HG03108 (cell line): Measurements from ENCODE around the gene WDR72.

ENCODE experiments used
- ATAC-seq: cut with Tn5 transposase; IDR thresholded peaks from one replicate; pipeline ENCODE4 v1.9.1; 2021; ENCODE audit warnings: moderate library complexity; ENCODE audit not compliant: unreplicated experiment

The WDR72 gene

DNA sequence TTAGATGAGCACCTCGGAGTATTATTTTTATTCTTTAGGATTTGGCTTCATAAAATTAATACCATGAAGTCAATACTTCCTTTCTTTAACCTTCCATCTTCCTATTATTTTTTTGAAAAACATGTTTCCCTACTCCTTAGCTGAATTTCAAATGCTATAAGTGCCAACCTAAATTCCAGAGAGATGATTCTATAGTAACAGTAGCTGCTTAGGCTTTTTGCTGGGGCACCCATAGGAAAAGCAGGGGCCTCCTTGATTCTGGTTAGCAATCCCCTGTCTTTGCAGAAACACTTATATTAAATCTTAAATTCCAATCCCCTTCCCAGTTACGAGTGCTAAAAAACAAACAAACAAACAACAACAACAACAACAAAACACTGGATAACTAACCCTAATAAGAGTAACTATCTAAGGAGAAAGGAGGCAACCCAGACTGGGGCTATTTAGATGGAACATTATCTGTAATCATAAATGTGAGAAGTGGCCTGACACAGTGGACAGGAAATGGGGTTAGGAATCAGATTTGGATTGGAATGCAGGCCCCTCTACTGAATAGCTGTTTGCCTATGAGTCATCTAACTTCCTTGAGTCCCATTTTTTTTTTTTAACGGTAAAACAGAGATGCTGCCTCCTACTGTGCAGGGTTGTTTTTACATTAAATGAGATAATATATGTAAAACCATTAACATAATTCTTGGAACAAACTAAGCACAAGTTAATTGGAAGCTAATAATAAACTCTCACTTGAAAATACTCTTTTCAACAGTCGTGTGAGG is 148.1 kb downstream of the WDR72 start:
- ATAC-seq = no peak

DNA sequence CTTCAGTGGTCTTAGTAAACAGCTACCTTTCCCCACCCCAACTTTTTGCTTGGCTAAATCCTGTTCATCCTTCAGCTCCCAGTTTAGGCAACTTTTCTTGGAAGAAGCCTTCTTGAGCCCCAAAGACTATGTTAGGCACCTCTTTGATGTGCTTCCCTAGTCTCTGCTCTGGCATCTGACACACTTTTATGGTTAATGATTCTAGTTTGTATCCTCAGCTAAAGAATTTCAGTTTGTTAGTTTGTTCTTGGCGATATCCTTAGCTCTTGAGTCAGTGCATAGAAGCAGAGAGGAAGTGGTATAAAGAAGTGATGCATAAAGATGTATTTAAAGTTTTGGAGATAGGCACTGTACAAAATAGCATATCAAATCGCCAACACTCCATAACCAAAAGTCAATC is 168.4 kb downstream of the WDR72 start:
- ATAC-seq = no peak

DNA sequence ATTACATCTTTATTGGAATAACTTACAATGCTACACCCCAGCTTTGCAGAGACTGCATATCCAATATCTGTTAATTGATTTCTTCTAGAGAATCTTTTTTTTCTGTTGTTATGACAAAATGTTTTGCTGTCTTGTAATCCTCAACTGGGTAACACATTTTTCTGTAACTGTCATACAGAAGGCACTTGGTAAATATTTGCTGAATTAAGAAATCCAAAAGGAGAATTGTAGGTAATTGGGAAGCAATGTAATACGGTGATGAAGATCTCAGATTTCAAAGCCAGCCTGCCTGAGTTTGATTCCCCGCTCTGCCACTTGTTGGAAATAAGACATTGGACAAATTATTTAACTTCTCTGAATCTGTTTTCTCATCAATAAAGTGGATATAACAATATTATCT is 169.1 kb downstream of the WDR72 start:
- no peak for ATAC-seq

DNA sequence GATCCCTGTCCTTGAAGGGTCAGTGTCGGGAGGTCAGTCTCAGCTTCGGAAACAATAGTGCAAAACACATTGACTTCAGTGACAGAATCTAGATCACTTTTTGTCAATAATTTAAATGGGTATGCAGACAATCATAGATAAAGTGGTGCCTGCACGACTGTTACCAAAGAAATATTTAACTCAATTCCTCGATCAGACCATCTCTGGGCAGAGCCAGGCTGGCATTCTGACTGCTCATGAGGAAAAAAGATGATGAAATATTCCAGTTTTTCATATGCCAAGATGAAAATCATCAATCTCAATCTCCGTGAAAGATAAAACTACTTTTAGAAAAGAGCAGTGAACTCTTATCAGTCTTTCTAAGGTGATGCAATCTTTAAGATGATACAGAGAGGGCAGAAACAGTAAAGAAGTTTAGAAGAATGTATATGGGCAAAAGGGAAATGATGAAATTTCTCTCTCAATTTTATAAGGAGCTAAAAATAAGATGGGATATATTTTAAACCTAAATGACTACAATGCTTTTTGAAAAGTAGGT is 169.9 kb downstream of the WDR72 start:
- ATAC-seq = no peak

DNA sequence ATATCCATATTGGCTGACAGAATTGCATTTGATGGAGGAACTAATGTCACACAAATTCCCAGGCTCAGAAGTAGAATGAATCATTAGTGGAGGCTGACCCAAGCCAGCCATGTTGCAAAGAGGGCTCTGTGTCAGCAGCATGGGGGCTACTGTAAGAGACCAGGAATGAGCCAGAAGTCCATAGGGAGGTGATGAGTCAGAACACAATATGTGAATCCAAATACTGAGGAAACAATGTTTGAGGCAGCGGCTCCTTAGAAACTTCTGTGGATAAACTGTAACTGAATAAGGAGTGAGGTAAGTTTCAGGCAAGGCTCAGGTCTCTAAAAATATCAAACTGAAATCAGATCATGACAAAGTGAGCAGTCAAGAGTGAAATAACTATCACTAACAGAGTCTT is 170.7 kb downstream of the WDR72 start:
- no peak for ATAC-seq

- no peak for ATAC-seq
Observed at GRCh38 chr15:53586799-53587198, 172.7 kb downstream of the WDR72 start.

DNA sequence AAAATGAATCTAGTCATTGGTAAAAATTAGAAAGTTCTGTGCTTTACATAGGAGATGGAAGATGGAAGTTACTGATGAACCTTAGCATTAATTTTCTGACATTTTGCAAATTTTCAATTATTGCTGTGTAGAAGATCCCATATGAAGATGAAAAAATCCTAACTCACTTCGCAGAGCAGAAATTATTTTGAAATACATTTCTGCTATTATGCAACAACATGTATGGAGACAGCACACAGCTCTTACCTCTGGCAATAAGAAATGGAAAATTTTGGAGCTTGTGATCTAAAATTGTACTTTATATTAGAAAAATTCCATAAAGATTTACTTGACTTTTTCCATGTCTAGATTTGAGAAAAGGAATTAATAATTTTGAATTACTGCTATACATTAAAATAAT is 177.9 kb downstream of the WDR72 start:
- no peak for ATAC-seq

DNA sequence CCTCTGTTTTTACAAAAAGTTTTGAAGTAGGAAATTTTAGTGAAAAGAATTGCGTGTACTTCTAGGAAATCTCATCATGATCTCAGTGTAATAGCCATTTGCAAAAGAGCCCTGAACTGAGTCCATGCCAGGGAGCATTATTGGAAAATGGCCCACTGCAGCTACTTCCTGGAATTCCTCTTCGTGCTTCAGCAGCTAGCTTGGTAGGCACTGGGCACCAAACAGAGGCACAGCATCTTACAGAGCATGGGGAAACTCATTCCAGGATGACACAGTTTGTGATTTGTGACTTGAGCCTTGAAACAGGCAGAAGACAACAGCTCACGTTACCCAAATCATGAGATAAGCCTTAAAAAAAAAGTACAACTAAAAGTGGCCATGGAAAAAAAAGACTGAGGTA is 179.1 kb downstream of the WDR72 start:
- ATAC-seq = no peak

DNA sequence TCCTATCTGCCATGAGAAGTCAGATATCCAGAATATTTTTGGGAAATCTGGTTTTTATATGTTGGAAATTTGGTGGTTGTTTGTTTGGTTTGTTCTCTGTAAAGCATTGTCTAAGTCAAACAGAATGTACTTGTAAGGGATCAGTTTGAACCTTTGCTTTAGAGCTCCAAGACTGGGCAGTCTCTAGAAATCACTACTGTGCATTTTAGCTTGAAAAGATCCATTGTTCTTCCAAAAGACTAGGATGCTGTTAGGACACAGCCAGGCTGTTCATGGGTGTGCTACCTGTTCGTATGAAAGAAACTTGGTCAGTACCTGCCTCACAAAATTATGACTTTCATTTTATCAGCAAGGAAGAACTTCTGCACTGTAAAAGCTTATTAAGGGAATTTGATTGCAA is 182.6 kb downstream of the WDR72 start:
- no peak for ATAC-seq

GRCh38 chr15:53573091-53573490 is 186.4 kb downstream of the WDR72 start:
- ATAC-seq = no peak

DNA sequence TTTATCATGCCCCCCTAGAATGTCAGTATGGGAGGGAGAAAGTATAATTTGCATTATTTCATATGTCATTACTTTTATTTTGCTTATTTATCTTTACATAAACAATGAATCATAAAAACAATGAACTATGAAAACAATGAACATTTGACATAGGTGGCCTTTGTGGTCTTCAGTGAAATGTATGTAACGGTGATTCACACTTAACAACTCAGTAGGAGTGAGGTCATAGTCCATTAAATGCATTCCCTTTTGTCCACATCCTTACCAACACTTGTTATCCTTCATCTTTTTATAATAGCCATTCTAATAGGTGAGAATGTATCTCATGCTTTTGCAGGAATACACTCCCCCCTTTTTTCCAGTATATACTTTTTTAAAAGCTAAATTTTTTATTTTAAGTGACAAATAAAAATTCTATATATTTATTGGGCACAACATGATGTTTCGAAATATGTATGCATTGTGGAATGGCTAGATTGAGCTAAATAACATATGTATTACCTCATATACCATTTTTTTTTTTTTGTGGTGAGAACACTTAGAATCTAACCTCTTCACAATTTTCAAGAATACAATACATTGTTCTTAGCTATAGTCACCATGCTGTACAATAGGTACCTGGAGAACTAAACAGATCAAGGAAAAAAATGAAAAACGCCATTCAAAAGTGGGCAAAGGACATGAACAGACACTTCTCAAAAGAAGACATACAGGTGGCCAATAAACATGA is 189.5 kb downstream of the WDR72 start:
- no peak for ATAC-seq

- ATAC-seq = no peak
Observed at GRCh38 chr15:53566912-53567311, 192.6 kb downstream of the WDR72 start.

DNA sequence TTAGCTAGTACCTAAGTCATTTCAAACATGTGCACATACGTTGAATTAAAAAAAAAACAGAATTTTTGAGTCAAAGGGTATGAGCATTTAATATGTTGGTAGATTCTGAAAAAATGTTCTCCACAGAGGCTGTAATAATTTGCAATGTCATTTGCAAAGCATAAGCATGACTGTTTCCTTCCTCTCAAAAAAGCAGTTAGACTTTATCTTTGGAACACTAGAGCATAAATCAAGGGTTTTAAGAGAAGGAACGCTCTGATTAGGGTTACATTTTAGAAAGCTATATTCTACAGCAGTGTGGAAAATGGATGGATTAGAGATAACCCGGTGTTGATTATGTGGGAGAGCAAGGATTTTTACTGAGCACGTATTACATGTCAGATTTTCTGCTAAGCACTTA is 193.7 kb downstream of the WDR72 start:
- no peak for ATAC-seq

DNA sequence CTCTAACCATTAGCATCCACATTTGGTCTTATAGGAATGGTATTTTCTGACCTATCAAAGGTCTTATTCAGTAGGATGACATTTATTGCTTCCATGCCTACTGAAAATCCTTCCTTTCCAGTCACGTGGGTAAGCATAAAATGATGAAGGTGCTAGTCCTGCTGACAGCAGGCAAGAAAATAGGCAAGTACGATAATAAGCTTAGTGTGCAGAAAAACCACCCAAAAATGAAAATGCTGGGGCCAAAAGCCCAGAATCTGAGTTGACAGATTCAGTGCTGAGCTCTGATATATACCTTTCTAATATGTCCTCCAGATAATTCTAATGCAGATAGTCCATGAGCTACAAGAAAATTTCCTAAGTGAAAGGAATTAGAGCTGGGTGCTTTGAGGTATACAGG is 194.8 kb downstream of the WDR72 start:
- no peak for ATAC-seq

GRCh38 chr15:53563627-53564026 is 195.8 kb downstream of the WDR72 start:
- ATAC-seq = no peak

DNA sequence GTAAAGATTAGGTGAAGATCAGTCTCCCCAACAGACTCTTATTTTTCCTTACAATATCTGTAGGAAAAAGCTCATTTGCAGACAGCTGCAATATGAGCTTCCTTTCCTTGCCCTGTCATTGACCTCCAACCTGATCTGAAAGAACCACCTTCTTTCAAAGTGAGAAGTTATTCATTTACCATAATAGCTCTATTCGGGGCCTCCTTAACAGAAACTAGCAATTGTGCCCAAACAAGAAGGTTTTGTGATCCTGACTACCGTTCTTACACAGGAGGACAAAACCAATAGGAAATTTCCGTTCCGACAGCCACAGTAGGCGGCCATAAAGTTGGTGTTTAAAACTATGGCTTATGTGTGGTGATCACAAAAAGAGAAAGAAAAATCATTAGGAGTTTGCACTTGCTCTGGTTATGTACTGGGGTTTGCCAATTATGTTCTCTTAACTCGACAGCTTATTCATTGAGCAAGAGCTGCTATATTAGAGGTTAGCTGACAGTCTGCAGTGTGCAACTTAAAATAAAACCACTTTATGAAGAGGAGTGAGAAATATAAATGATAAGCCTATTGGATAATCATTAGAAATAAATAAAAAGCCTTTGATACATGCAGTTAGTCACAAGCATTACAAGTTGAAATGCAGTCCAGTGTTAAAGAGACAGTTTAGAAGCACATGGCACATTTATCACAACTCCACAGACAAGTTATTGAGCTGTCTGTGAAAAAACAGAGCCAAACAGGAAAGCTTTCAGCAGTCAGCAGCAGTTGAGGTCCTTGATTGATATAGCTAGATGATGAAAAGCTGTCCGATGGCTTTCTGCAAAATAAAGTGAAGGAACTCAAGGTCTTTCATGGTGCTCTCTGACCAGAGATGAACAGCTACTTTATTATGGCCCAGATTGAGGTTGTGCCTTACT is 199.8 kb downstream of the WDR72 start:
- no peak for ATAC-seq

DNA sequence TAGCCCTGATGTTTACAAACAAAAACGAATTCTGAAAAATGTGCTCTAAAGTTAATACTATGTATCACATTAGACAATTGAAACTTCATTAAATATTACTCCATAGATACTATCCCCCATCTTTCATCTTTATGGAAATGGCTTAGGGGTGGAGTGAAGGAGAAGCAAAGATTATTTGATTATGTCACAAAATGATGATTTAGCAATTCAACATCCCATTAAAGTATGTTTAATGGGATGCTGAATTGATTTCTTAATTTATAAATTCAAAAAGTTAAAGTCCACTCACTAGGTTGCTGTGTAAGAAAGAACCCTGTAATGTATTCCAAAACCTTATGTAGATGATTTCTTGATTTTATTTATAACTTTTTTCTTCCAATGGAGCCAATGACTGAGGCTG is 201.1 kb downstream of the WDR72 start:
- no peak for ATAC-seq

DNA sequence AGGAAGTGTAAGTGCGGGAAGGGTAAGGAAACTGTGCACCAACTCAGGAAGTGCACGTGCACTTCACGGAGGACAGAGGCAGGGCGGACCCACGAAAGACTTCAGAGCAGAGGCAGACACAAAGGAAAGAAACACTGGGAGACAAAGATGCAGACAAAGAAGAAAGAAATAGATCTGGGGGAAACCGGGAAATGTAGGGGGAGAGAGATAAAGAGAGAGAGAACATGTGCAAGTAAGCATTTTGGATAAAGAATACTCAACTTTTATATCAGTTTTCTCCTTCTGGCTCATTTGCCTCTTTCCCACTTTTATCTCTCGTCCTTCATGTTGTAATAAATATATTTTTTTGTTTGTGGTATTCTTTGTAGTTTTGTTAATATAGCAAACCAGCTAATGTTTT is 204.2 kb downstream of the WDR72 start:
- no peak for ATAC-seq

GRCh38 chr15:53549697-53550305 is 209.7 kb downstream of the WDR72 start:
- no peak for ATAC-seq

DNA sequence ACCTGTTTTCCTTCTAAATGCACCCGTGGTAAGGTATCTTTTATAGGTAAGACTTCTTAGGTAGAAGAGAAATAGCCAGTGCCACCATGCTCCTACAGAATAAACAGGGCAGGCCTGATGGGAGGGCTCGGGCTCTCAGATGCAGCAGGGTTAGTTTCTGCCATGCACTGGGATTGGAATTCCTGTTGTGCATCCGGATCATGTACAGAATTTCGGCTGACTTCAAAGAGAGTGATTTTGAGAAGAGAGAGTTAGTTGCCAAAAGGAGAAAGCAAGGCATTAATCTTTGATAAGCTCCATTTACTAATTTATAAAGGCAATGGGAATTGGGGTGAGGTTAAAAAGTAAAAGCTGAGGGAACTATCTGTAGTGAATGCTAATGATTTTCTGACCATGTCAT is 211.2 kb downstream of the WDR72 start:
- no peak for ATAC-seq
